Measurements from ENCODE around the gene GNG2. TPM values are rescaled to one million over a fixed set of nuclear protein-coding genes. Genes with fewer than 3 reads are reported as not detected.

Gene GNG2
- total RNA-seq, 1 experiment from 2014 or later = 0.23 TPM

DNA sequence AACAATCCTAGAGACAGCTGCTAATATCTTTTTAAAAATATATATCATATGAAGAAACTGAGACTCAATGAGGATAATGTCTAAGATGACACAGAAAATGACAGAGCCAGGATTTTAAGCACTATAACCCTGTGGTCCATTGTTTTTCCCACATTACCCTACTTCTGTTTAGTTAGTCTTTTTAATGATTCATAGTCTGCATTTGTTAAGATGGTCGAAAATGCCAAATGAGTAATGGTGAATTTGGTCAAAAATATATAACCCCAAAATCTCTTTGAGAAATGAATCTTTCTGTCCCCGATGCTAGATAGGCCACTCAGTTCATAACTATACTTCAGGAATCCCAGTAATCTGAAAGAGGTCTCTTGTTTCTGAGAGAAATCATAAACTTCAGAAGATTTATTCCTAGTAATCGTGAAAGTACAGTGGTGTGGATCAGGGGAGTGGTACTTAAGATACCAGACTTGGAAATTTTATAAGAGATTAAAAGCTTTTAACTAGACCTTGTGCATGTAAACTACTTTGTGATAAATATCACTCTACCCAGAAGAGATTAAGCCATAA is 139.7 kb downstream of the GNG2 start:
- H3K27ac ChIP-seq (ENCODE audit: low read length) = no peak overlapping the region
- no TSS peak for BruUV-seq (replicated peaks)
- DNase-seq (ENCODE audit: low read depth, low spot score) = no peak
- no peaks in the 10 kb centered on the region for H3K9me3 ChIP-seq (ENCODE audit: control insufficient read depth, insufficient read depth, low read depth, low read length)
- CTCF ChIA-PET = no interaction called here
- H3K4me1 ChIP-seq (ENCODE audit: control insufficient read depth, insufficient read depth, low read length) = no peaks in the 10 kb centered on the region
- POLR2A ChIA-PET = no interaction called here
- no peak overlapping the region for H3K4me3 ChIP-seq (ENCODE audit: low read depth in 2 of 2, low read length in 2 of 2)
- ATAC-seq = no peak
- intact Hi-C loops (cut with micrococcal nuclease; ENCODE audit: unreplicated experiment) (no loop called here), in situ Hi-C loops (cut with HindIII; ENCODE audit: low pct_unique_long_range_greater_than_20kb, low sequenced_read_pairs) (no loop called here)
- no peaks in the 10 kb centered on the region for H3K27me3 ChIP-seq (ENCODE audit: control insufficient read depth, insufficient read depth, low read length)
- TF ChIP-seq, protein P1, sequence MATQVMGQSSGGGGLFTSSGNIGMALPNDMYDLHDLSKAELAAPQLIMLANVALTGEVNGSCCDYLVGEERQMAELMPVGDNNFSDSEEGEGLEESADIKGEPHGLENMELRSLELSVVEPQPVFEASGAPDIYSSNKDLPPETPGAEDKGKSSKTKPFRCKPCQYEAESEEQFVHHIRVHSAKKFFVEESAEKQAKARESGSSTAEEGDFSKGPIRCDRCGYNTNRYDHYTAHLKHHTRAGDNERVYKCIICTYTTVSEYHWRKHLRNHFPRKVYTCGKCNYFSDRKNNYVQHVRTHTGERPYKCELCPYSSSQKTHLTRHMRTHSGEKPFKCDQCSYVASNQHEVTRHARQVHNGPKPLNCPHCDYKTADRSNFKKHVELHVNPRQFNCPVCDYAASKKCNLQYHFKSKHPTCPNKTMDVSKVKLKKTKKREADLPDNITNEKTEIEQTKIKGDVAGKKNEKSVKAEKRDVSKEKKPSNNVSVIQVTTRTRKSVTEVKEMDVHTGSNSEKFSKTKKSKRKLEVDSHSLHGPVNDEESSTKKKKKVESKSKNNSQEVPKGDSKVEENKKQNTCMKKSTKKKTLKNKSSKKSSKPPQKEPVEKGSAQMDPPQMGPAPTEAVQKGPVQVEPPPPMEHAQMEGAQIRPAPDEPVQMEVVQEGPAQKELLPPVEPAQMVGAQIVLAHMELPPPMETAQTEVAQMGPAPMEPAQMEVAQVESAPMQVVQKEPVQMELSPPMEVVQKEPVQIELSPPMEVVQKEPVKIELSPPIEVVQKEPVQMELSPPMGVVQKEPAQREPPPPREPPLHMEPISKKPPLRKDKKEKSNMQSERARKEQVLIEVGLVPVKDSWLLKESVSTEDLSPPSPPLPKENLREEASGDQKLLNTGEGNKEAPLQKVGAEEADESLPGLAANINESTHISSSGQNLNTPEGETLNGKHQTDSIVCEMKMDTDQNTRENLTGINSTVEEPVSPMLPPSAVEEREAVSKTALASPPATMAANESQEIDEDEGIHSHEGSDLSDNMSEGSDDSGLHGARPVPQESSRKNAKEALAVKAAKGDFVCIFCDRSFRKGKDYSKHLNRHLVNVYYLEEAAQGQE (IDR thresholded peaks at IDR 0.05; ENCODE audit: insufficient read depth in 1 of 2, low read depth in 2 of 2, low read length in 1 of 2) = no peak
- TF ChIP-seq TCF7L2 (IDR thresholded peaks at IDR 0.05; ENCODE audit: low read depth, low read length) = no peak
- TF ChIP-seq POLR2AphosphoS5 (IDR thresholded peaks at IDR 0.05; ENCODE audit: low read depth, low read length) = no peak
- no peak for TF ChIP-seq SIN3A (IDR thresholded peaks at IDR 0.05; ENCODE audit: borderline replicate concordance, insufficient read depth, low read depth, low read length)
- TF ChIP-seq, protein P2, sequence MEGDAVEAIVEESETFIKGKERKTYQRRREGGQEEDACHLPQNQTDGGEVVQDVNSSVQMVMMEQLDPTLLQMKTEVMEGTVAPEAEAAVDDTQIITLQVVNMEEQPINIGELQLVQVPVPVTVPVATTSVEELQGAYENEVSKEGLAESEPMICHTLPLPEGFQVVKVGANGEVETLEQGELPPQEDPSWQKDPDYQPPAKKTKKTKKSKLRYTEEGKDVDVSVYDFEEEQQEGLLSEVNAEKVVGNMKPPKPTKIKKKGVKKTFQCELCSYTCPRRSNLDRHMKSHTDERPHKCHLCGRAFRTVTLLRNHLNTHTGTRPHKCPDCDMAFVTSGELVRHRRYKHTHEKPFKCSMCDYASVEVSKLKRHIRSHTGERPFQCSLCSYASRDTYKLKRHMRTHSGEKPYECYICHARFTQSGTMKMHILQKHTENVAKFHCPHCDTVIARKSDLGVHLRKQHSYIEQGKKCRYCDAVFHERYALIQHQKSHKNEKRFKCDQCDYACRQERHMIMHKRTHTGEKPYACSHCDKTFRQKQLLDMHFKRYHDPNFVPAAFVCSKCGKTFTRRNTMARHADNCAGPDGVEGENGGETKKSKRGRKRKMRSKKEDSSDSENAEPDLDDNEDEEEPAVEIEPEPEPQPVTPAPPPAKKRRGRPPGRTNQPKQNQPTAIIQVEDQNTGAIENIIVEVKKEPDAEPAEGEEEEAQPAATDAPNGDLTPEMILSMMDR (IDR thresholded peaks at IDR 0.05) = no peak
- H3K36me3 ChIP-seq (ENCODE audit: control insufficient read depth, insufficient read depth, low read length) = peaks cover 44% of the 10 kb centered on the region

DNA sequence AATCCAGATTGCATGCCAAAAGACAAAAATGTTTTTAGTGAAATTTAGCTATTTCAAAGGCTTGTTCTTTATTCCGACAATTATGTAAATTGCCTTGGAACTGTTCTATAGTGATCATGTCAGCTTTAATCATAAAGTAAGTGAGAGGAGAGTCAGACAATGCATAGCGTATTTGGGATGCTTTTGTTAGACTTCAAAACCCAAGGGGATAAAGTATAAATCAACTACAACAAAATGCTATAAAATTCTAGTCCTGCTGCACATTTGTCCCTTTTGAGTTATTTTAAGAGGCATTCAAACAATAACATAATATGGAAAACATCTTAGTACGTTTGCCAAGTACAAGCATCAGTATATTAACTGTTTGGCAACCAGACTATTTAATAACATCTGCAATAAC is 140.3 kb downstream of the GNG2 start:
- Histone ChIP-seq H3K4me3 (ENCODE audit: low read depth in 2 of 2, low read length in 2 of 2) (no peak overlapping the region), H3K27ac (ENCODE audit: low read length) (no peak overlapping the region), H3K36me3 (ENCODE audit: control insufficient read depth, insufficient read depth, low read length) (peaks cover 48% of the 10 kb centered on the region), H3K27me3 (ENCODE audit: control insufficient read depth, insufficient read depth, low read length) (no peaks in the 10 kb centered on the region), H3K4me1 (ENCODE audit: control insufficient read depth, insufficient read depth, low read length) (no peaks in the 10 kb centered on the region), H3K9me3 (ENCODE audit: control insufficient read depth, insufficient read depth, low read depth, low read length) (no peaks in the 10 kb centered on the region)
- no TSS peak for BruUV-seq (replicated peaks)
- ChIA-PET CTCF (no interaction called here), POLR2A (no interaction called here)
- no peak for ATAC-seq
- TF ChIP-seq SIN3A (IDR thresholded peaks at IDR 0.05; ENCODE audit: borderline replicate concordance, insufficient read depth, low read depth, low read length) (no peak), POLR2AphosphoS5 (IDR thresholded peaks at IDR 0.05; ENCODE audit: low read depth, low read length) (no peak), TCF7L2 (IDR thresholded peaks at IDR 0.05; ENCODE audit: low read depth, low read length) (no peak)
- TF ChIP-seq, protein P2 (IDR thresholded peaks at IDR 0.05) = no peak
- TF ChIP-seq, protein P1 (IDR thresholded peaks at IDR 0.05; ENCODE audit: insufficient read depth in 1 of 2, low read depth in 2 of 2, low read length in 1 of 2) = no peak
- in situ Hi-C loops (cut with HindIII; ENCODE audit: low pct_unique_long_range_greater_than_20kb, low sequenced_read_pairs) = no loop called here
- no peak for DNase-seq (ENCODE audit: low read depth, low spot score)
- intact Hi-C loops (cut with micrococcal nuclease; ENCODE audit: unreplicated experiment) = no loop called here

Measured in Panc1 (cell line).